Prostate gland (tissue), 2 donors: ENCODE data around the gene RTN4RL1. TPM values are rescaled to one million over a fixed set of nuclear protein-coding genes. Genes with fewer than 3 reads are reported as not detected.

Experiments
- DNase-seq: peaks from one replicate; pipeline ENCODE4 v3.0.0-alpha.2; 2019; ENCODE audit warnings: low spot score
- H3K27ac ChIP-seq, 2 donors: fragments of 200-600 bp; sonication (generic); 2 replicates each; pipeline ENCODE4 v1.5.1; 2017 to 2019
- H3K27me3 ChIP-seq: fragments of 200-600 bp; sonication (generic); replicated peaks from 2 replicates; pipeline ENCODE4 v1.5.1; 2019; ENCODE audit not compliant: insufficient read depth
- H3K36me3 ChIP-seq, 2 donors: fragments of 200-600 bp; sonication (generic); 1 replicate in 1 of 2; 2 replicates in 1 of 2; pipeline versions ENCODE4 v1.5.1 to v1.8.1; 2017 to 2019
- H3K4me1 ChIP-seq: fragments of 200-600 bp; sonication (generic); replicated peaks from 2 replicates; pipeline ENCODE4 v1.5.1; 2019
- H3K4me3 ChIP-seq, 2 donors: fragments of 200-600 bp; sonication (generic); 2 replicates each; pipeline ENCODE4 v1.5.1; 2017 to 2019
- H3K9me3 ChIP-seq: fragments of 200-600 bp; sonication (generic); 2 replicates; pipeline ENCODE4 v1.5.1; 2017
- CTCF ChIP-seq, 4 experiments: fragments of 200-600 bp in 2 of 4; fragments of 450-650 bp in 2 of 4; sonication (generic) in 2 of 4; IDR thresholded peaks; 1 replicate in 3 of 4; 2 replicates in 1 of 4; pipeline ENCODE4 v1.5.1; 2016 to 2019; ENCODE audit warnings: antibody characterized with exemption in 4 of 4, mild to moderate bottlenecking in 2 of 4, moderate library complexity in 2 of 4
- POLR2A ChIP-seq: fragments of 450-650 bp; IDR thresholded peaks from one replicate; pipeline ENCODE4 v1.6.1; 2016; ENCODE audit warnings: antibody characterized with exemption, mild to moderate bottlenecking
- POLR2AphosphoS5 ChIP-seq: sonication (generic); formaldehyde crosslinking; IDR thresholded peaks from one replicate; pipeline ENCODE4 v1.6.1; 2017; ENCODE audit warnings: antibody characterized with exemption
- WGBS: methylation state at CpG from one replicate; pipeline ENCODE4 v1.1.5; 2018; 5-methylcytosine and 5-hydroxymethylcytosine counted together
- intact Hi-C: fragments of 100-400 bp; cut with DNase I; formaldehyde crosslinking; loops from one replicate; pipeline ENCODE4 v1.14.2; 2022
- total RNA-seq, 2 donors: library from RNA; depleted of rRNA; stranded (reverse); fragments of >200 nt; gene quantifications; one replicate each; pipeline ENCODE4 v1.1.0, GENCODE V29; 2016

RTN4RL1 gene
- total RNA-seq, 2 donors from 2014 or later = 8.3 to 21.5 TPM

DNA sequence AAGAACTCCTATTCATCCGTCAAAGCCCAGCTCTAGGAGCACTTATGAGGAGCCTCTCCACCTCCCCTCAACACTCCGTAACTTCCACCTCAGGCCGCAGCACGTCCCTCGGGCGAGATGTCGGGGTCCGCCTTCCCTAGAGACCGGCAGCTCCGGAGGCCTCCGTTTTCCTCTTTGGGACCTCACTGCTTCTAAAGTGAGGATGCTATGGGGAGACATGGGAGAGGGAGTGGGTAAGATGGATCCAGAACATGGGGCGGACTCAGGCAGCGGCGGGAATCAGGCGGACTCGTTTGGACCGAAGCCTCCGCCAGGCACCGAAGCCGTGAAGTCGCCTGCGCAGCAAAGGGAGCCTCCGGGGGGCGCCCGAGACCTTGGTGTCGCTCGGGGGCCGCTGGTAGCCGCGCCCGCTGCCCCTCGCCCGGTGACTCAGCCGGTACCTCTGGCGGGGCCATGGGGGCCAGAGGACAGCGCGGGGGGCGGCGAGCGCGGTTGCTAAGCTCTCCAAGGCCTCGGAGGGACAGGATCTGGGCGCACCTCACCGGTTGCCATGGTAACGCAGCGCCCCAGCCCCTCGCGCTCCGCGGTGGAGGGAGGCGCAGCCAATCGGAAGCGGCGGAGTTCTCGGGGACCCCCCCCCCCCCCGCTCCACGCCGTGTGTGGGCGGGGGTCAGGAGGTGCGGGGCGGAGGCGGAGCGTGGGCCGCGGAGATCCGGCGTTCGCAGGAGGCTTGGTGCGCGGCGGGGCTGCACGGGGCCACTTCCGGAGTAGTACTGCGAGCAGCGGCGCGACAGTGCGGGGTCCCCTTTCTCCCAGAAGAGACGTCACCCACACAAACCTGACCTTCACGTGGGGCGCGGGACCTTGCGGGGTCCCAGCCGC is 28.5 kb upstream of the RTN4RL1 start:
- H3K4me1 ChIP-seq = peaks cover 4% of the 10 kb centered on the region
- peak overlapping the region; percentile 43 to 46 for H3K4me3 ChIP-seq
- no peaks in the 10 kb centered on the region for H3K9me3 ChIP-seq
- peak overlapping the region; percentile 77 to 82 for H3K27ac ChIP-seq
- H3K36me3 ChIP-seq = no peaks in the 10 kb centered on the region
- 12% methylated on average over 54 of the region's 84 CpGs for WGBS
- peak; percentile 64 for DNase-seq
- intact Hi-C loops = loop anchor here (2.0 to 10.0 kb wide), 4 partner anchors 191 to 341 kb away; partner anchors contain the start of genes SGSM2 and TSR1
- no peaks in the 10 kb centered on the region for H3K27me3 ChIP-seq
- TF ChIP-seq CTCF (IDR thresholded peaks at IDR 0.05) (peak in 3 of 4 experiments; percentile 46 to 83 (median 76)), POLR2A (no peak), POLR2AphosphoS5 (peak; percentile 10)

GRCh38 chr17:2051933-2052559 is 26.9 kb upstream of the RTN4RL1 start:
- H3K36me3 ChIP-seq = no peaks in the 10 kb centered on the region
- H3K4me1 ChIP-seq = peaks cover 4% of the 10 kb centered on the region
- no peaks in the 10 kb centered on the region for H3K27me3 ChIP-seq
- TF ChIP-seq CTCF (IDR thresholded peaks at IDR 0.05) (no peak), POLR2AphosphoS5 (no peak), POLR2A (no peak)
- H3K27ac ChIP-seq = no peak overlapping the region
- 66% methylated on average over 14 of the region's 14 CpGs for WGBS
- H3K4me3 ChIP-seq = no peak overlapping the region
- H3K9me3 ChIP-seq = no peaks in the 10 kb centered on the region
- intact Hi-C loops = loop anchor here (10.0 kb wide), 1 partner anchor 343 kb away; no protein-coding TSS in a partner anchor
- no peak for DNase-seq

DNA sequence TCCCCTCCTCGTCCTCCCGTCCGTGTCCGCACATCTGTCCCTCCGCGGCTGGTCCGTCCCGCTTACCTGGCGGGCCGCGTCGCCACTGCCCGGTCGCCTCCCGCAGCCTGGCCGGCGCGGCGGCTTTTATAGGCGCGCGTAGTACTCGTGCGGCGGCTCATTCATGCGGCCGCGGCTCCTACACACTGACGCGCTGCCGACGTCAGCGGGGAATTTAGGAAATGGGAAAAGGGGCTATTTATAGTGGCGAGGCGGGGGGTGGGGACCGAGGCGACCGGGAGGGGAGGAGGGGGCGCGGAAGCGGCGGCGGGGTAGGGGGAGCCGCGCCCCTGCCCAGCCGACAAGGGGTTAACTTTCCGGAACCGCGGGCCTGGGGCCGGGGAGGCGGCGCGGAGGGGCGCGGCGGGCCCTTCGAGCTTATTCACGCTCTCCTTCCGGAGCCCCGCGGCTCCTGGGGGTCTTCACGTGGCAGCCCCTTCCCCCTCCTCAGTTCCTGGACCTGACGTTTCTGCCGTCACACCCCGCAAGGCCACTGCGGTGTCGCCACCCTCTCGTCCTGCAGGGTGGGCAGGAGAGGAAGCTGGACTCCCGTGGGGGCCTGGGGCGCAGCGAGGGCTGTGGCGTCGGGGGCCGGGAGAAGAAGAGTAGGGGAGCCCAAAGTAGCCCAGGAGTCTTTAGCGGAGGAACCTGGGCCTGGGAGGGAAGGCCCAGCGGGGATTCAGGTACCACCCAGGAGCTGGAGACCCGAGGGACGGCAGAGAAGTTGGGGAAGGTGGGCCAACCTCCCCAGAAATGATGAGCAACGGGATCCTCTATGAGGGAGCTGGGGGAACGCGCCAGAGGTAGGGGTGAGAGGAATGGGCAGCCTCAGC is 26.2 kb upstream of the RTN4RL1 start:
- Histone ChIP-seq H3K9me3 (no peaks in the 10 kb centered on the region), H3K4me3 (peak overlapping the region; percentile 51 to 65), H3K36me3 (no peaks in the 10 kb centered on the region), H3K27ac (peak overlapping the region; percentile 57 to 78), H3K27me3 (no peaks in the 10 kb centered on the region), H3K4me1 (peaks cover 4% of the 10 kb centered on the region)
- intact Hi-C loops = loop anchor here (10.0 kb wide), 1 partner anchor 344 kb away; no protein-coding TSS in a partner anchor
- DNase-seq = no peak
- WGBS = 13% methylated on average over 78 of the region's 81 CpGs
- TF ChIP-seq POLR2AphosphoS5 (no peak), CTCF (IDR thresholded peaks at IDR 0.05) (no peak), POLR2A (no peak)

- WGBS = 1% methylated on average over 29 of the region's 88 CpGs
- intact Hi-C loops = loop anchor here (10.0 kb wide), 1 partner anchor 344 kb away; no protein-coding TSS in a partner anchor
- no peak for TF ChIP-seq POLR2A
- no peak for TF ChIP-seq POLR2AphosphoS5
- no peak for TF ChIP-seq CTCF (IDR thresholded peaks at IDR 0.05)
- peaks cover 4% of the 10 kb centered on the region for H3K4me1 ChIP-seq
- H3K4me3 ChIP-seq = peak overlapping the region; percentile 51 to 65
- H3K27me3 ChIP-seq = no peaks in the 10 kb centered on the region
- peak overlapping the region; percentile 57 to 78 for H3K27ac ChIP-seq
- H3K36me3 ChIP-seq = no peaks in the 10 kb centered on the region
- no peaks in the 10 kb centered on the region for H3K9me3 ChIP-seq
- peak; percentile 62 for DNase-seq
These were observed 25.3 kb upstream of the RTN4RL1 start for GRCh38 chr17:2050300-2051060.
